IPS DF 4.7 (cell line): ENCODE data around the gene SEMA6A.
"Not testable (repeated sequence)": the region's sequence is repeated elsewhere in the genome, so short reads cannot be mapped to it uniquely, and the experiment has no call there.

ENCODE experiments used
- DNase-seq: peaks from one replicate; pipeline ENCODE4 v3.0.0-alpha.2; 2013; ENCODE audit warnings: low spot score; ENCODE audit errors: extremely low read depth

Gene SEMA6A

DNA sequence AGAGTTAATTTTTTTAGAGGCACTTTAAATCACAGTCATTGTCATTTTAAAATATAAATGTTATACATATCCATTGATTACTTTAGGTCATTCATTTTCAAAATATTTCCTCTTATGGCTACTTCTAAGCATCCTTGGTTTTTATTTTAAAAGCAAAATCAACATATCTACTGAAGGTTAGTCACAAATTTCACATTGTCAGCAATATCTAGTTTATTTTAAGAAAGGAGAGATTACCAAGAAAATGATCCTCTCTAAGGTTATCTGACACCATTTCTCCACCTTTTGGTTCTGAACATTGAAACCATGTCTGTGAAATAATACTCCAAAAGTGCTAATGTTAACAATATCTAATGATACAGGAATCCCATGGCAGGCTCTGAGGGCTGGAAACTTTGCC, 24.5 kb downstream of the SEMA6A start:
- DNase-seq, result no peak

DNA sequence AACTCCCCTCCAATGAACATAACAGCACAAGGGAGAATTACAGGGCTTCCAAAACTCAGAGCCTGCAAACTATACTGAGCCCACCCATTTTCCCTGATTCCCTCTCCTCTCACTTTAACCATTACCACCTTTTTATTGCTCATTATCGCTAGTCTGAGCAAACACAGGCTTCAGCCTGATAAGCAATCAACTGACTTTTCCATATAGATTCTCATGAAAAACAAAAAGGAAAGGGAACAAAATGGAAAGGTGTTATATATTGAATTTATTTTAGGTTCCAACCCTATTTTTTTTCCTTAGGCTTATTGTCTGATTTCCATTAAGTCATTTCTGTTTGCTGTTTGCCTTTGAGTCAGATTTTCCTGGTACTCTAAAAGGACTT, 27.9 kb downstream of the SEMA6A start:
- no peak for DNase-seq

DNA sequence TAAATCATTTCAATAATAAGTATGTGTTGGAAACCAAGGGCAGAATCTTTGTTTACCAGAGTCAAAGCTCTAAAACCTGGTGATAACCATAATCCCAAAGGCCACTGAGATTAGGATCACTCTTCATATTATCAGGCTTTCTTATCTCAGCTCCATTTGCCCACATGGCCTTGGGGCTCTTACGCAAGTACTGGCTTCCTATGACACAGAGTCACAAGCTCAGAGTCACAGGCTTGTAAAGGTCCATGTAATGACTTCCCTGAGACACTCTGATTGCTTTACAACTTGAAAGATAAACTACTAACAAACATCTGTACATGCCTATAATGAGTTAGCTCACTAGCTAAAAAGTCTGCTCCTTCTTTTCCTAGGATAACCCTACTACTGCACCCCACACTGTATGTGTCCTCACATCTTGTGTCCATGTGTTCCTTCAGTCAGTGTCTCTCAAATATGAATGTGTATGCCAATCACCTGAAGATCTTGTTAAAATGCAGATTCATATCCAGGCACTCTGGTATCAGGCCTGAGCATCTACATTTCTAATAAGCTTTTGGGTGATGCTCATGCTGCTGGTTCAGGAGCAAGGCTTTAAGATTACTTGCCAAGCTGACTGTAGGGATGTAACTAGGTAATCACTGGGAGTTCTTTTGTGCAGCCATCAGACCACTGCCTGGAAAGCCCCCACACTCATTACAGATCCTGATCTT, 28.4 kb downstream of the SEMA6A start:
- no peak for DNase-seq

DNA sequence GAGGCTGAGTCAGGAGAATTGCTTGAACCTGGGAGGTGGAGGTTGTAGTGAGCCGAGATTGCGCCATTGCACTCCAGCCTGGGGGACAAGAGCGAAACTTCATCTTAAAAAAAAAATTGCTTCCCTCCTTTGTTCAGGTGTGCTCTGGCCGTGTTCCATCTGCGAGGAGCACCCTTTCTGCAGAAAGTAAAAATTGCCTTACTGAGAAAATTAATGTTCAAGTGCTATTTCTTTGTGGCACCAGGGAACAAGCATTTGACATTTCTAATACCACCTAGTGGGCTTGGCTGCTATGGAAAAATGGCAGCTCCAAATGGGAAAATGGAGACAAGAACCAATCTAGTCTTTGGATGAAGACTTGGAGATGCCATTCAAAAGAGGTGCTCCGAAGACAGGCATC, 29.2 kb downstream of the SEMA6A start:
- not testable (repeated sequence) for DNase-seq

DNA sequence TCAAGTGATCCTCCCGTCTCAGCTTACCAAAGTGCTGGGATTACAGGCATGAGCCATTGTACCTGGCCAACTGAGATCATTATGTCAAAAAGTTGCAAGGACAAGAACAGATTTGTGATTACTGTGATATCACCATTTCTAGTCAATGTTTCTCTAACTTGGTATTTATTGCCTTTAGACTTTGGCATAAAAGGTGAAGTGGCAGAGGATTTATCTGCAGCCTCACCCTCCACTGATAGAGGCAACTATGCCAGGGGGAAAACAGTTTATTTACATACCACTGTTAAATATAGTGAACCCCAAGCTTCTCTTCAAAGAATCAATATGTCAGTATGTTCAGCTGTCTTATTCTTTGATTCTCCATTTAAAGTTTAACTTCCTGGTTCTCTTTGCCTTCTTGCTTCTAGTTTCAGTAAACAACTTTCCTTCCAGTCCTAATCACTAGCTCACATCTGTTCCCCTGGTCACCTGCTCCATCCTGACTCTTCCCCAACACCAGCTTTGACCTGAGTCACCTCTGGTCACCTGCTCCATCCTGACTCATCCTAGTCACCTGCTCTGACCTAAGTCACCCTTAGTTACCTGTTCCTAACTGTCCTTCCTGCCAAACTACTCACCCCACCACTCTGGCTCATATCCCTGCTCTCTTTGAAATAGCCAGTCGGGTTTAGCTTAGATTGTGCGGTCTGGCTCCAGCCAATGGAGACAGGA, 29.9 kb downstream of the SEMA6A start:
- no peak for DNase-seq

DNA sequence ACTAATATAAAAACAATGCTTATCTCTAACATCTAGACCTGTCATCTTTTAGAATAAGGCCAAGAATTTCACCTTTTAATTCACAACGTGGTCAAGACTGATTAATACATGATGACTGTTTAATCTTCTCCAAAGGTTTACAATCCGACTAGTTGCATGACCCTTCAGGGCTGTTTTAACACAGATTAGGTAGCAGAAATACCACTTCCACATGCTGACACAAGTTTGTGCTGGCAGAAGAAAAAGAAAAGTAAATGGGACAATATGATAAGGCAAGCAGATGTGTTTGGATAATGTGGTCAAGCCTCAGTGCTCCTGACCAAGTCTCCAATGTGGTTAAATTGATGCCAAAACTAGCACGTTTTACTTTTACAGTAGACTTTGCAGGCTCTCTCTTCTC, 31.1 kb downstream of the SEMA6A start:
- no peak for DNase-seq

DNA sequence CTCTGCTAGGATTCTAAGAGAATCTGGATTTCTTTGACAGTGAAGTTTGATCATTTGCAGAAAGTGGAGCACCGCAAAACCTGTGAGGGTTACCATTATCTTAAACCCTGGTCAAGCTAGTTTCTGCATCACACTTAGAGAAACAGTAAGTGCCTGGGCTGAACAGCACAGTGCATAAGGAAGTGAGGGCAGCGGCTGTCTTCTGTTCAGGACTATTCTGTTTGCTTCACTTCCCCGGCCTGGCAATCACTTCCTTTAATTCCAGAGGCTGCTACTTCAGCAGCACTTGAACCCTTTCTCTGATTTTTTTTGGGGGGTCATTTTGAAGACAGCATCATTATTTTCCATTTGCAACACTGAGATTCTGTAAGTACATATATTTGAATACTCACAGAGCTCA, 32.0 kb downstream of the SEMA6A start:
- DNase-seq, result no peak

DNA sequence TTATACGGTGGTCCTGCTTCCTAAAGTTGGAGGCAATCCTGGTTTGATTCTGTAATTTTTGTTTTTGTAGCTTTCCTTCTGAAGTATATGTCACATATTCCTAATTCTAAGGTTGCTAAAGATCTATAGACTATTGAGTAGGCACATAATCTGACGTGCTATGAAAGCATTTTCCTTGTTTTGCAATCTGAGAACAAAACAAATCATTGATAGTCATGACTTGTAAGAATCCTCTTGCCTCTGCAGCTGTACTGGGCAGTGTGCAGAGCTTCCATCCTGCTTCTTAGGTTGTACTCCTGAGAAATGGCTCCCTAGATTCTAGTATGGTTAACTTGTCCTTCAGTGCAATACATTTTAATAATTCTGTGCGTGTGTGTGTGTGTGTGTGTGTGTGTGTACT, 35.4 kb downstream of the SEMA6A start:
- no peak for DNase-seq

DNA sequence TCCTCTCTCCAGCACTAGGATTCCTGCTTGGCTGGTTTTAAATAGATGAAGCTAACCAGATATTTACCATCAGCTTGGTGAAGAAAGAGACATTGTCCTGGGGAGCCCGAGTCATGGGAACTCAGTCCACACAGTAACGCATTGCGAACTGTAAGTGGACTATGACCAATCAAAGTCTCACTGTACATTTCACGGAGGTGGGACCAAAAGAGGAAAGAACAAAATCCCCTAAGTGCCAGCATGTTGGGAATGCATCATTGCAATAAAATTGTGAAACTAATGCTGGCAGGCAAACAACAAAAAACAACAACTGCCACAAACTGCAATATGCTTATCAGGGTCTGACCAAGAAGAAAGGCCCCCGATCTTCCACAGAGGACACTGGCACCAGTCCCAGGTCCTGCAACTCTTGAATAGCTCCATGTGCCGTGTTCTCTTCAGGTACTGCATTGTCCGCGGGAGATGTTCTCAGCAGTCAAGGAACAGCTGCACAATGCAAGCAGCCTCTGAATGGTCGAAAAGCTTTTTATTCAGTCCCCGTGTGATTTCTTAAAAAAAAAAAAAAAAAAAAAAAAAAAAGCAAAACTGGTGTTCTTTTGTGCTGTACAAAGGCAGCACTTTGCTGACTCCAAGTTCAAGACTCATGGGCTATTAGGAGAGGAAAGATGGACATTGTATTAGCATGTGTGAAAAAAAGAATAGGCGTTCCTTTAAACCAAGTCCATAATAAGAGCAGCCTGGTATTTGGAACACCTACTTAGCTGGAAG, 38.1 kb downstream of the SEMA6A start:
- no peak for DNase-seq

DNA sequence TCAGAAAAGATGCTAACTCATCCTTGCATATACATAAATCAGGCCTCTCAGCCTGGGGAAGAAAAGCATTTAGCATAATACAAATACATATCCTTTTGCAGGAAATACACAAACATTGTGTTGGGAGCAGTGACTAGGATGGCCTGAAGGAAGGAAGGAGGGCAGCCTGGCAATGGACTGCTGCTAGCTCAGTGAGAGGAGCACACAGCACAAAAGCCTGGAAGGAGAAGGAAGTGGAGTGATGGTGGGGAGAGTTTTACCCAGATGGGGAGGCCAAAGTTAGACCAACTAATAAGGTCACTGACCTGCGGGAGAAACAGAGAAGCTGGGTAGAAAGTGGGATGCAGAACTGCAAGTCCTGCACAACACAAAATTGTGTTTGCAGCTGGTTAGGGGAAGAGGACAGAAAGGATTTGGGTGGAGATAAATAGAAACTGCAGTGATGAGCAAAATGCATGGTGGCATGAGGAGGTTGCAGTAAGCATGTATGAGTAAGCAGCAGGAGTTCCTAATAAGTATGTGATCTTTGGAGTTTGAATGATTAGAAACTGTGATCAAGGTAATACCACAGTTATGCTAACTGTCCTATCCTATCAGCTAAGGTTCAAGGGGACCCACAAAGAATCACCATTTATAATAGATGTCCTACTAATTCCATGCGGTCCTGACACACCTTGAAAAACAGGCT, 39.5 kb downstream of the SEMA6A start:
- no peak for DNase-seq

DNA sequence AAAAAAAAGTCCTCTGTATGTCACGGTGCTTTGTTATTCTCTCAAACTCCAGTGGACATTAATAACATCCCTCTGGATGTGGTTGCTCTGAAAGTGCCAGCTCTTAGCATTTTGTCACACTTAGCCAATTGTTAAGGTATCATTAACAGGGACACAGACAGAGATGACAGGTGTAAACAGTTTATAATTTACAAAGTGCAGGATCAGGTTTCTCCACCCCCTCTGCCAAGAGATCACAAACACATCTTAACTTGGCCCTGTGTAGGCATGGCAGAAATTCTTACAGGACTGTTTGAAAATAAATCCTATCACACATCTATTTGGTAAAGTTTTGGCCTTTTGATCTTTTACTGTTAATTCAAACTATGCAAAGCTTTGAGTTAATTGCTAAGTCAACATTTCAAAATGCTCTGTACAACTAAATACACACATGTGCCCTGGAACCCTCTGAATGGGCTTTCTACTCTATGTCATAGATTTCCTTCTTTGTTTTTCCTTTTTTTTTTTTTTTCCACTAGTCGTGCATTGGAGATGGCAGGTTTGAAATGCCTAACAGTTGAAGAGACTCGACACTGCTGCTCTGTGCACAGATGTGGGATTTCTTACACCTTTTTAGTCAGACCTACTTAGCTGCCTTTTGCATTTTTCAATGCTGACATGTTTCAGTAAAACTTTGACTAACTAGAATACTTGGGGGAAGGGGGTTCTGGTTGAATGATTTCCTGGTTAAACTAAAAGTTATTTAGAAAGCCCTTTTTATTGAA, 41.7 kb downstream of the SEMA6A start:
- DNase-seq, result no peak

DNA sequence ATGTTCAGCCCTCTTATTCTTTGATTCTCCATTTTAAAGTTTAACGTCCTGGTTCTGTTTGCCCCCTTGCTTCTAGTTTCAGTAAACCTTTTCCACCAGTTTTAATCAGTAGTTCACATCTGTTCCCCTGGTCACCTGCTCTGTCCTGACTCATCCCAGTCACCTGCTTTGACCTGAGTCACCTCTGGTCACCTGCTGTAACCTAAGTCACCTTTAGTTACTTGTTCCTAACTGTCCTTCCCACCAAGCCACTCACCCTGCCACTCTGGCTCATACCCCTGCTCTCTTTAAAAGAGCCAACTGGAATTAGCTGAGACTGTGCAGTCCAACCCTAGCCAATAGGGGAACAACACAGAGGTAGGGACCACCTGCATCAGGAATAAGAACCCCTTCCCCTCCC, 43.0 kb downstream of the SEMA6A start:
- no peak for DNase-seq

DNA sequence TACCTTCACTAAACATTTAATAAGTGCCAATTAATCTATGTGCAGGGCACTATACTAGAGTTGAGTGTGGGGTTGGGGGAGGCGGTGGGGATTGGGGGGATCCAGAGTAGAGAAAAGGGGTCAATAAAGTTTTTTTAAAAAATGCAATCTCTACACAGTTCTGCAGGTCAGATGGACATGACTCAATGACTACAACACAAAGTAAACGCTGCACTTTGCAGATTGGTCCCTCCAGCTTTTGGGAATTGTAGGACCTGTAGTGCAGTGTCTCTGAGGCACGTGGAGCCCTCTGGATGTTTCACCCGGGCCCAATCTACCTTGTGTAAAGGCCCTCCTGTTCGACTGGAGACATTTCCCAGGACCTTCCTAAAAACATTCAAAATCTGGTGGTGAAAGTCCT, 43.5 kb downstream of the SEMA6A start:
- no peak for DNase-seq

DNA sequence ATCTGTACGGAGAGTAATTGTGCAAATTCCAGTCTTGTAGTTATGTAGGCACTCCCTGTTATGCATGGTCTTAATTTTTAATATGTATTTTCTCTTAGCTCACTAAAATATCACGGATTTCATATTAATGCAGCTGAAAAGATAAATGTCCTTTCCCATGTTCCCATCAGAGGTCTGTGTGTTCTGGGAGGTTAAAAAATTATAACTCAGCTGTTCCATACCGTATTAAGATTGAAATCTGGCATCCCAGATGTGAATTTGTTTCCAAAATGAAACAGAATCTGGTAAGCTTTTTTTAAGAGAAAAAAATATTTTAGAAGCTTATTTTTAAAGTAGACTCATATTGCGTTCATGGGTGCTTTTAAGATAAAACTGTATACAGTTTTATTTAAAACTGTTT, 44.3 kb downstream of the SEMA6A start:
- no peak for DNase-seq

DNA sequence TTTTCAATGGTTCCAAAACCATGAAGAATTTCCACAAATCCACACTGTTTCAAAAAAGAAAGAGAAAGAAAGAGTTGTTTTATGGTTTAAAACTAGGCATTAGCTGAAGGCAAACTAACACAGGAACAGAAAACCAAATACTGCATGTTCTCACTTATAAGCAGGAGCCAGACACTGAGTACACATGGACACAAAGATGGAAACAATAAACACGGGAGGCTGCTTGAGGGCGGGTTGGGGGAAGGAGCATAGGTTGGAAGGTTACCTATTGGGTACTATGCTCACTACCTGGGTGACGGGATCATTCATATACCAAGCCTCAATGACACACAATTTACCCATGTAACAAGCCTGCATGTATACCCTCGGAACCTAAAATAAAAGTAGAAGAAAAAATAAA, 45.0 kb downstream of the SEMA6A start:
- DNase-seq, result no peak

DNA sequence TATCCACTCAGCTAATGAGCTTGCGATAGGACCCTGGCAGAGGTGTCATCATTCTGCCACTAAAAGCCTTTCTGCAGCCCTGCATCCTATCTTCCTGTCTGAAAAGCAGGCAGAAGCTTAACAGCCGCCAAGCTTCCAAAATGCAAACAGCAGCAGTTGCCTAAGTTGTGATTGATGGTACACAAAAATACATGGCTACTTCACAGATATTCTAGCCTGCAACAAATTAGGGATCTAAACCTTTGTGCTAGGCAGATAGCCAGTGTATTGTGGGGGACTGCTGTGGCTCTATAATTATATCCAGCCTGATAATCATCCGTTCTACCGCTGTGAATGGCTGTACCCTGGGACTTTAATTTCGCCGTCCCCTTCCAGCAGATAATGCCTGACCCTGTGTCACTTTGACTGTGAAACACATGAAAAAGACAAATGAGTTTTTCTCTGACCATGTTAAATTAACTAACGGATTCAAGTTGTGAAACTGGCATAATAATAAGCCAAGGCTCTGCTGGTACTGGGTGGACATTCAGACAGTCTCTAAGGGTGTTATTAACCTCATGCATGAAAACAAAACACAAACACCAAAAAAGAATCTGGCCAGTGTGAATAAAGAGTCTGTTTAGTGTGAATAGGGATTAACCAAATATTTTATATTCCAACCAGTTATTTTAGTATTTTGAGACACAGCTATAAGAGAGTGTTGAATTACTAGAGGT, 45.9 kb downstream of the SEMA6A start:
- no peak for DNase-seq

DNA sequence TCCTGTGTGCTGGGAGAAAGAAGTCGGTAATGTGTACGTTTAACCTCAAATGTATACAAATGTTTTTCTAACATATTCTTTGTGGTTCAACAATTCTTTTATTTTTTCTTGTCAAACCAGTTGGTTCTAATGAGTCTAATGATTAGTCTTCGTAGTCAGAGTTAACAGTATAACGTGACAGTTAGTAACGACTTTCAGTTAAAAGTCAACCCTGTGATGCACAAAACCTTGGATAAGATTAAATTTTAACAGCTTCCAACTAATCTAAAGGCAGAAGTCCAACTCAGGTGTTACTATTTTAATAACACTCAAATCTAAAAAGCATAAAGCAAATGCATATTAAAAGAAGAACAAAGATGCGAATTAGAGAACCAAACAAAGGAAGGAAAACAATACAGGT, 47.0 kb downstream of the SEMA6A start:
- DNase-seq, result no peak

DNA sequence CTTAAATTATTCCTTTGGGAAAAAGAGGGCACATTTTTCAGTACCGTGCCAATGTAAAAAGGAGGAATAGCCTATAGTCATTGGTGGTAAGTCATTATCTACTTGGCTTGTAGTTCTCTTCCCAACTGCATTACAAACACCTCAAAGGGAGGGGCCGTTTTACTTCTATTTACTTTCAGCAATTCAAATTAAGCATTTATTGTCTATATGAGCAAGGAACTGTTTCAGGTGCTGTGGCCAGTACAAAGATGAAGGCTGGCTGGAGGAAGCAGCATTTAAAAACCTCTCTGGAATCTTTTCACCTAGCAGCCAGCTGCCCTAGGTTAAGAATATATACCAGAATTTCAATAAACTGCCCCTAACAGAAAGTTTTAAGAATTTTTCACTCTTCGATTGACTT, 48.9 kb downstream of the SEMA6A start:
- DNase-seq, result no peak

DNA sequence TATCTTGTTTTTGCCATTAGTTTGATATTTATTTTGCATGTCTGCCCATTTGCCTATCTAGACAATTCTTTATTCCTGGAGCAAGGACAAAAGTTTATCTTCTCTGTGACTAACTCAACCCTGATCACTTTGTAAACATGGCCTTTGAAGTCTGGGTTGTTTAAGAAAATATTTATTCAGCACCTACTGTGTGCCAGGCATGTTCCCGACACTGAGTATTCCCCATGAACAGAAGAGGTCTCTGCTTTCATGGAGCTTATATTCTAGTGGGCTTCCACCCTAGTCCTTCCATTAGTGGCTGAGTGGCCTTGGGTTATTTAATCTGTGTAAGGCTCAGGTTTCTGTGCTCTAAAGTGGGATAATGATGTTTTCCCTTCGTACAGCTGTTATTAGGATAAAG, 49.7 kb downstream of the SEMA6A start:
- DNase-seq, result no peak

DNA sequence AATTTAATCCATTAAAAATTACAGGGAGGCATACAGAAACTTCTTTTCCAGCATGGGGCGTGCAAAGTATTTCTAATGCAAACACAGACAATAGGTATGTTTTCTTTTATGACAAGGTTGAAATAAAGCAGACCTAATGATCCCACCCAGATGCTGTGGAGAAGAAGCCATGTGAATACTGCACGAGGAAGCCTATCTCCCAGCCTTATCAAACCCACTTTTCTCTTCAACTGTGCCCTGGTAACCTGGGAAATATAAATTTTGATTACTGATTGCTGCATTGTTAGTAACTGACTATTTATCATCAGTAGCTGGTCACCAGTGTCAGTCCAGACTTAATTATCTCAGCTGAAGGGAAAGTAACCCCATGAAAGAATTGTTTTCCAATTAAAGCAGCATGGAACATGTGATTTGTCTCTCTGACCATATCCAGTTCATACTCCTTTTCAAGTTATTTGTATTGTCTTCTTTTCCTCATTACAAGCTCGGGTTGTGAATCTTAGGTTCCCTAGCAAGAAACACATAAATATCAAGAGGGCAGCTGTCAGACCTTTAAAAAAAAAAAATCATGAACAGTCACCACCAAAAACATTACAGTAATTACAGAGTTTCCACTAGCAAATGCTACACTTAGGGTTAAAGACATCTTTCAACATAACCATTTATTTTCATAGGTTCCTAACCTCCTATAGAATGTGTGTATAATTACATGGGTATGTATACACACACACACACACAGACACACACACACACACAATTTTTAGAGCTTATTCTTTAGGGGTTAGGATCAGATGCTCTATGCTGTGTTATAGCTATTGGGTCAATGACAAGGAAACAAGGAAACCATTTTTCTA, 50.3 kb downstream of the SEMA6A start:
- no peak for DNase-seq
